NCI-H510A (cell line): ENCODE results near the gene NUDT1.
A peak's percentile ranks its signal among the peaks of the same experiment; 100 is the strongest.

Source experiments
- DNase-seq: peaks from one replicate; lab custom pipeline; 2025; lab: John Stamatoyannopoulos, UW

NUDT1 gene

DNA sequence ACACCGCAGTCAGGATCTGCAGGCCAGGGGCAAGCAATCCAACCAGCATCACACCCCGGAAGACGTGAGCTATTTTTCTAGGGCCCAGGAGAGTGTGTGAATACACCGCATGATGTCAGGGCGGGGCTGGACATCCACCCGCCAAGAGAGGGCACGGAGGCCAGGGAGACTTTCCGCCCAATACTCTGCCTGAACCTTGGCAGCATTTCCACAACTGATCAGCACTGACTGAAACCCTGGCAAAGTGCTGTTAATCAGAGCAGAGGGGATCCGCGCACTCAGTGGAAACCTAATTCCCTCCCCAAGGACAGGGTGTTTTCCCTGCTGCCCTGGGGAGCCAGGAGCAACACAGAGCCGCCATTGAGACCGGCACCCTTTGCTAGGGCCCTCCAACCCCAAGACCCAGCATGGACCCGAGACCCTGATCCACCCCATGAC is 17.5 kb upstream of the NUDT1 start:
- DNase-seq, result no peak

- no peak for DNase-seq
Measured at GRCh38 chr7:2224934-2225333, 17.1 kb upstream of the NUDT1 start.

DNA sequence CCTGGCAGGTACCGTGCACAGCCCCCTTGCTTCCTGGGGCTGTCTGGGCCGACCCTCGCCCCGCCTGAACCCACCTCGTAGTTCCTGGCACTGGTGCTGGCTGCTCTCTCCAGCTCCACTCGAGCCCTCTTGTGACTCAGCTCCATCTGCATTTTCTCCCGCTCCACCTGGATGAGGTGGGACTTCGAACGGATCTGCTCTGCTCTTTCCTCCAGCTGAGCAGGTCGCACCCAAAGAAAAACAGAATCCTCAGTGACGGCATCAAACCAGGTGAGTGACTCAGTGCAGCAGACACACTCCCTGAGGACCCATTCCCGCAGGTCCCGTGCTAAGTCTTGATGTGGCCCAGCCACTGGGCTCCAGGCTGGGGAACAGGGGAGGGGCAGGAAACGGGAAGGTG is 16.7 kb upstream of the NUDT1 start:
- DNase-seq, result no peak

GRCh38 chr7:2225830-2226229 is 16.2 kb upstream of the NUDT1 start:
- DNase-seq, result no peak

DNA sequence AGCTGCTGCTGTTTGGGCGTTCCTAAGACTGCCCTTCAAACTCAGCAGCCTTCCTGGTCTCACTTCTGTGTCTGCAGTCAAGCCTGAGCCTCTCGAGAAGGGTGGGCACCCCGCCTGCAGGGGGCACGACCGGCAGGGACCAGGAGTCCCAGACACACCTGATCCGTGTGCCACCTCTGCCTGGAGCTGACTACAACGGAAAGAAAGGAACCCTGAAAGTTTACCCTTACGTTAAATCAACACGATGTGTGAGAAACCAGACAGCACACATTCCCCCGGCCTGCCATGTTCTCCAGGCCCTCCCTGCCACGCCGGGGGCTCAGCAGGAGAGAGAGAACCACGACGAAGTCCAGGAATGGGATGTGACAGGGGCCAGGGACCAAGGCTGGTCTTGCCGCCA is 14.3 kb upstream of the NUDT1 start:
- no peak for DNase-seq

- DNase-seq, result no peak
Measured at GRCh38 chr7:2228921-2229320, 13.1 kb upstream of the NUDT1 start.

GRCh38 chr7:2229467-2229866 is 12.6 kb upstream of the NUDT1 start:
- no peak for DNase-seq

- DNase-seq, result no peak
Measured at GRCh38 chr7:2230226-2230625, 11.8 kb upstream of the NUDT1 start.

GRCh38 chr7:2230882-2231281 is 11.1 kb upstream of the NUDT1 start:
- no peak for DNase-seq

DNA sequence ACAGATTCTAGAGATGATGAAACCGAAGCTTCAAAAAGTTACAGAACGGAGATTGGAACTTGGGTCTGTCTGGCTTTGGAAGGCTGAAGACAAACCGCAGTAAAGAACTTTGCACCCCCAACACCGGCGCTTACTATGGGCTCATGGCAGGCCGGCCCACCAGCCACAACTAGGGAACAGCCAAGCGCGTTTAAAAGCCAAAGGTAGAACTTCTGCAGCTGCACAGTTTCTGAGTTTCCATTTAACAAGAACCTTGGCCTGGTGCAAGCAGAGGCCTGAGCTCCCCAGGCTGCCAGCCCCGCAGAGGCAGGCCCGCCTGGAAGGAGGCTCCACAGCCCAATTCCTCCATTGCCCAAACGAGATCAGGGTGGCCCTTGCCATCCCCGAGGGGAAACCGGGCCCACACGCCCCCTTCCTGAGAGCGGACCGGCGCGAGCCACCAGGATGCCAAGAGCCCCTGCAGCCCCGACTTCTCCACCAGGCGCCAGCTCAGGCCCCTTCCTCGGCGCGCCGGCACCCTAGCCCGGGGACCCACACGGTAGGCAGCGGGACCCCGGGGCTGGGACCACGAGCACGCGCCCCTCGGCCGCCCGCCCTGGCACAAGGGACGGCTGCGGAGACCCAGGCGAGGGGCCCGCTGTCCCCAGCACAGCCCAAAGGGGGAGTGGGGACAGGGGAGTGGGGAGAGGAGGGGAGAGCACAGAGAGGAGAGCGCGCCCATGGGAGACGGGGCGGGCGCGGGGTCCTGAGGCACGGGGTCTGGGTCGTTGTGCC is 9.8 kb upstream of the NUDT1 start:
- DNase-seq, result no peak

GRCh38 chr7:2232766-2233520 is 9.1 kb upstream of the NUDT1 start, which contains the start of gene MAD1L1:
TSS of gene MAD1L1 (minus strand) at chr7:2232945. CDS start at chr7:2230133, 2,812 bp downstream.
- DNase-seq, result peak; percentile 85

DNA sequence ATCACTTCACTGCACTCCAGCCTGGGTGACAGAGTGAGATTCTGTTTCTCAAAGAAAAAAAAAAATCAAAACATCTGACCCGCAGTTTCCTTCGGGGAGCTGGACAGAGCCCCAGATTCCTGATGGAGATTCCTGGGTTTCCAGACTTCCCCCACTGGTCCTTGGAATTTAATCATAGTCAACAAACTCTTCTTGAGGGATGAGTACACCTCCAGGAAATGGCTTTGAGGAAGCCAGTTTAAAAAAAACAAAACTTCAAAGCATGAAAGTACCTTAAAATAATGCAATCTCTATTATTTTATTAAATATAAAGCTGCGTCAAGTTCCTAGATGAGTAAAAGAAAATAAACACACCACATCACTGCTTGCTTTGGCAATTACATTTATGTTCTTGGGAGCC is 8.1 kb upstream of the NUDT1 start:
- DNase-seq, result no peak

DNA sequence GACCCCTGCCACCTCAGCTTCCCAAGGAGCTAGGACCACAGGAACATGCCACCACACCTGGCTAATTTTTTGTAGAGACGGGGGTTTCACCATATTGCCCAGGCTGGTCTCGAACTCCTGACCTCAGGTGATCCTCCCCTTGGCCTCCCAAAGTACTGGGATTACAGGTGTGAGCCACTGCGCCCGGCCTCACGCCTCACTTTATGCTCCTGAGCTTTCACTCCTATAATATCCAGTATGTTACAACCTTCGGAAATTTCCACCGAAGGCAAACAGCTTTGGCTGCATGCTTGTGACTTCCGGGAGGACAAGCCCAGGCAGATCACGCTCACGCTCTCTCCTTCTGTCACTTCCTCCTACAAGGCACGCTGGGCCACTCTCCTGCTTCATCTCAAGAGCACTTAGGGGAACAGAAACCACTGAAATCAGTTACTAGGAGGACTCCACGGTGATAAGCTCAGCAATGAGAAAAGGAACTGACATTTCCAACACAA is 4.9 kb upstream of the NUDT1 start:
- peak; percentile 73 for DNase-seq

DNA sequence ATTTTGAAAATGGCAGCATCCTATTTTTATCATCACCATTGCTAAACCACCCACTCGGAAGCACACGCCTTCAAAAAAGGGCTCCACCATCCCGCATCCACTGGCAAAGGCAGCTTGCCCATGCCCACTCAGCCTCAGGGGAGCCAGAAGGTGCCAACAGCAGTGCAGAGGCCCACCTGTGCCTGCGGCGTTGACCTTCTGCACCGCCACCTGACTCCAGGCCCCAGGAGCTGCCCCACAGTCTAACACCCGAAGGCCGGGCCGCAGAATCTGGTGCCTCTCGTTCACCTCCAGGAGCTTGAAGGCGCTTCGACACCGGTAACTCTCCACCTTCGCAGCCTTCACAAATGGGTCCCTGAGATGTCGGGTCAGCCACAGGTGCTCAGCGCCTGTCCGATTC is 2.8 kb upstream of the NUDT1 start:
- no peak for DNase-seq

- no peak for DNase-seq
Measured at GRCh38 chr7:2242541-2243429, 759 bp downstream of the NUDT1 start.

GRCh38 chr7:2243458-2243857 is 1.4 kb downstream of the NUDT1 start:
- DNase-seq, result no peak

- no peak for DNase-seq
Measured at GRCh38 chr7:2244404-2244995, 2.5 kb downstream of the NUDT1 start.

DNA sequence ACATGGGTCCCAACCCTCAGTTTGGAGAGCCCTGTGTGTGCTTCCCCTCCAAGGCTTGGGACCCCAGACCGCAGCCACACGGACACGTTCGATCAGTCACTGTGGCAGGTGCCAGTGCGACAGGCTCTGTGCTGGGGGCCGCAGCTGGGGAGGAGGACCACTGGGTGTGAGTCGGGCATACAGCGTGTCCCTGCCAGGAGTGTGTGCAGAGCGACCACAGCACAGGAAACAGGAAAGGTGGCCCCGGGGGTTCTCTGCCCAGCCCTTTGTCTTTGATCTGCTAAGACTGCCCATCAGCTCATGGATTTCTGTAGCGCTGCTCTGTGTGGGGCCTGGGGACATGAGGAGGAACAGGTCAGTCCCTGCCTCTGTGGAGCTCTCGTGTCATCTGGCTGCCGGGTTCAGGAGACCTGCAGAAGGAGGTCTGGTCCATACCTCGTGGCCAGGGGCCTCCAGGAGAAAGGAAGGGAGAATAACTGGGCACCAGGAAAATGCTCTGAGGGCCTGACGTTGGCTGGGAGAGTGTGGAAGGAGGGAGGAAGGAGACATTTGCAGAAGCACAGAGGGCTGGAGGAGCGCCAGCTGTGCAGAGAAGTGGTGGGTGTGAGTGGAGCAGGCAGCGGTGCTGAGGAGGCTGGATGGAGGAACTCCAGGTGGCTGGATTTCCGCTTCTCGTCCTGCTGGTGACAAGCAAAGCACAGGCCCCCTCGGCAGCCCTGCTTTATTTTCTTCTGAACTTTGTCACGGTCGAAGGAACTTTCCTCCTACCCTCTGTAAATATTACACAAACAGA is 4.1 kb downstream of the NUDT1 start:
- DNase-seq, result no peak

DNA sequence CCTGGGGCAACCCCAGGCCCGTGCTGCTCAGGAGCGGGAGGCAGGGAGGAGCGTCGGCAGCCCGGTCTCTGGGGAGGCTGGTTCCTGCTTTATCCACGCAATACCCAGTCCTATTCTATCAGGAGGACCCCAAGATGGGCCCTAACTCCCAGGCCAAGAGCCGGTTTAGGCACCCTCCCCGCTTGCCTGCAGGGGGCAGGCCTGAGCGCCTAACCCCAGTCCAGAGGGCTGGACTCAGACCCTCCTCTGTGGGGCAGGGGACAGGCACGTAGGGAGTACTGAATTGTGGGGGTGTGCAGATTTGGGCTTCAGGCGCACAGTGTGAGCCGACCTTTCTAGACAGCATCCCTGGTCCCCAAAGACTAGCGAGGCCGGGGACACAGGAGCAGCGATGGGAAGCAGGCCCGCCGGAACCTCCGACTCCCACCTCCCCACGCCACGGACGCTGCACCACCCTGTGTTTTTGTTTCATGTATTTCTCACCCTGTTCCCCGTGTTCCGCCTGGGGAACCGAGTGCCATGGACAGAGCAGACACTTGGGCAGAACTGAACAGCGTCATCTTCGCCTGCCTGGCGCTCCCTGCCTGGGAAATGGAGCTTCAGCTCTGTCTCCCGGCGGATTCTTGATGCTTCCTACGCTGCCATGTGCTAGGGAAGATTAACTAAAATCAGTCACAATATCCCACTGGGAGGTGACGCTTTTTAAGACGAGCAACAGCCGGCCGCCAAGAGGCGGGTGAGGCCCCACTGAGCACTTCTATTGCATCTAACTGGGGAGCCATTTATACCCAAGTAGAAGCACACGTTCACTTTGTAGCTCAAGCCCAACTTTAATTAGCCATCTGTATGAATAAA is 5.3 kb downstream of the NUDT1 start:
- no peak for DNase-seq
